ENCODE measurements around the gene PVALEF.

The PVALEF gene

DNA sequence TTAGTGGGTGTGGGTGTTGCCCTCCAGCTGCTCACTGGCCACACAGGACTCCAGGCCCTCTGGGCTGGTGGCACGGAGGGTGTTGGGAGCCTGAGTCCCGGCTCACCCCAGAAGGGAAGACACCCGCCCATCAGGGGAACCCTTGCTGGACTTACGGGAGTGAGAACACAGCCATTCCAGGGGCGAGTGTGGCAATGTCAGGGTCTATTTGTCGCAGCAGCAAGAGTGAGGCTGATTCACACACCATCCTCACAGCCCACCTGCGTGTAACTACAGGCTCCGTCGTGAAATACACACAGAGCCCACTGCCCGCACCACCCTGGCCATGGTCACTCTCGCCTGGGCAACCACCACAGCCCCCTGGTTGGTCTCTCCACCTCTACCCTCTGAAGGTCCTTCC is 18.5 kb downstream of the PVALEF start:
- no peak for DNase-seq
- no peak for ATAC-seq

DNA sequence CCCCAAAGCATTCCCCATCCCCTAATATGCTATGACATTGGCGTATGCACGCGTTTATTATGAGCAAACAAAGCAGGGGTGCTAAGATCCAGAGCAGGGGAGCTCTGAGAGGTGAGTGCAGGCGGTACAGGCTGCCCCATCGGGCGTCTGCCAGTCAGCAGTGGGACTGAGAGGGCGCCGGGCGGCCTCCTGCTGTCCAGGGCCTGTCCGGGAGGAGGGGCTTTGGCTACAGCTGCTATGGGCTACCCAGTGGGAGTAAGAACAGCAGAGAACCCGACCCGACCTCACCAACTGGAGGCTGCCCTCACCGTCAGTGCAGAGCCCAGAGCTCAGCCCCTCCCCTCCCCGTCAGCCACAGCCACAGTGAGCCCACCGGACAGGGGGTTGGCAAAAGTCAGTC is 19.2 kb downstream of the PVALEF start:
- ATAC-seq (no peak), DNase-seq (no peak)

DNA sequence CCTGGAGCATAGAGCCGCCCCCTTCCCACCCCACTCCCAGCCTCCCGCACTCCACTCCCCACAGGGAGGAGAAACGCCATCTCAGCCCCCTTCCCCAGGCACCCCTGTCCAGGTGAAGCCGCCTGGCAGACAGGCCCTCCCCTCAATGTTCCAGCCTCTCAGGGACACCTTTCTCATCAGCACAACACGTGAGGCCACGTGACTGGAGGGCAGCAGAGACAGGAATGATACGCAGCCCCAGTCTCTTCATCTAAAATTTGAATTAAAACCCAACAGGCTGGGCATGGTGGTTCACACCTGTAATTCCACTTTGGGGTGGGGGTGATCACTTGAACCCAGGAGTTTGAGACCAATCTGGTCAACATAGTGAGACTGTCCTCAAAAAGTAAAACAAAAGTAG is 20.9 kb downstream of the PVALEF start:
- DNase-seq (no peak), ATAC-seq (no peak)

DNA sequence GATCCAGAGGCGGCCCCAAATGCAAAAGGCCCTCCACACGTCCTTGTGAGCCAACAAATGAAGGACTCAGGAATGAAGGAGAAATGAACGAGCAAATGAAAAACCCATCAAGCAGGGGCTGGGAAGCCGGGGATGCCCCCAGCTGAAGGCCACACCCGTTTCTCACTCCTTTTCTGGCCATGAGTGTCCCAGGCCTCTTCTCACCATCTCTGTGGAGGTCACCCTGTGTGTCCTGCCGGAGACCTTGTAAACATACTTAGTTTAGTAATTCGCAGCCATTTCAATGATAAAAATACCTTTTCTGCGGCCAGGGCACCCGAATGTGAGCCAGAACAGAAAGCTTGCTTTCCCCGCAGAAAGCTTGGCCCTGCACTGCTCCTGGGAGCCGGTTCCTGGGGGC is 21.8 kb downstream of the PVALEF start:
- ATAC-seq = no peak
- DNase-seq = no peak

DNA sequence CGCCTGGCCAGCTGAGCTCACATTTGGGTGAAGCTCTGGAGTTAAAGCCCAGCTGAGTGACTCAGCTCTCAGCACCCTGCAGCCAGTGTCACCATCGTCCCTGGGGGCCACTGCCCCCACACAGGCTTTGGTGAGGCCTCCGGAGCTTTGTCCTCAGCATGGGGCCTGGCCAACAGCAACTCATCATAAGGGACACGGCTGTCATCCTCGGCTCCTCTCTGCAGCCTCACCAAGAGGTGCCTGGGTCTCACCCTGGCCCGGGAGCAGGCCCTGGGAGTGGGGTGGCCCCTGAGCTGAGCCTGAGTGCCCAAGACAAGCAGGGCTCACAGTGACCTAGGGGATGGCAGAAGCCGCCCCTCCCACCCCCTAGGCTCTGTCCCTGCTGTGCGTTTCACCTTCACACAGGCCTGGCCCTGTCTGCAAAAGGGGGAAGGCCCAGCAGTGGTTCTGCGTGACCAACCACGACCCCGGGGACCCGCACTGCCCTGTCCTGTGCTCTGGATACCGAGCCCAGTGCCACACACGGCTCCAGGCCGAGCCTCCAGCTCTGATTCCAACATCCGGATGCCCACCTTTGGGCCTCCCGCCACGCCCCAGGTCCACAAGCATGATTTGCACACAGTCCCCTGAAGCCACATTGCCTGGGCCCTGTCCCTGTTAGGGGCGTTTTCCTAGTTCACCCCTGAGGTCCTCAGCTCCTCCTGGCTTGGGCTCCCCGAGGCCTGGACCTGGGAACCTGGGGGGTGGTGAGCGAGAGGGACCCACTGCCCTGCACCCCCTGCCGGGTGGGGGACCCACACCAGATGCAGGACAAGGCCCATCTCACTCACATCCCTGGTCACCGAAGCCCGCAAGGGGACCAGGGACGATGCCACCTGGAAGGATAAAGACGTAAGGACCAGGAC is 22.5 kb downstream of the PVALEF start:
- DNase-seq (no peak), ATAC-seq (no peak)

DNA sequence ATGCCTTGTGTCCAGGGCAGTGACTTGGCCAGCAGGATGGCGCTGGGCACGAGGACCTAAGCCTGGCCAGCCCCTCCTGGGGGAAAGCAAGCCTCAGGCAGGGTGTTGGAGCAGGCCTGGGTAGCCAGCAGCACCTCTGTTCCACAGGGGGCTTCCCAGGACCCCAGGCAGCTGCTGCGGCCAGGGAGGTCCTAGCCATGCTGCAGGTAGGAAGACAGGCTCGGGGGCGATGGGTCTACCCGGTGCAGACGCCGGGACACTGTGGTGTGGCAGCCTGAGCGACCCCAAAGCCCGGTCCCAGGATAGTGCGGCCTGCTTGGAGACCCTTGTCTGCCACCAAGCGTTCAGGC is 23.2 kb downstream of the PVALEF start:
- DNase-seq (no peak), ATAC-seq (no peak)

DNA sequence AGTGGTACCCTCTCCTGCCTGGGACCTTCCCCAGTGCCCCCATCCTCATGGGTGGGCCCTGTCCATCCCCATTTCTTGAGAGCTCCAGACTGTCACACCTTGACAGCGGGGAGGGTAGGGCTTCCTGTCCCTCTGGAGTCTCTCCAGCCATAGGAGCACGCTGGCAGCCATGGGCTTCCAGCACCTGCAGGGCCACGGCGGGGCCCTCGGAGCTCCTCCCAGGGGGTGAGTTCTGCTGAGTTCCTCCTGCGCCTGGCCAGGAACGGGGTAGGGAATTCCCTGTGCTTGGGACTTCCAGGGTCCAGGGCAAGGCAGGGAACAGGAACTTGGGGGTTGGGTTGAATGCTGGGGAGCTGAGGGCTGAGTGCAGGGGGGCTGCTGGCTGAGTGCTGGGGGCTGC is 23.7 kb downstream of the PVALEF start:
- ATAC-seq (no peak), DNase-seq (no peak)

DNA sequence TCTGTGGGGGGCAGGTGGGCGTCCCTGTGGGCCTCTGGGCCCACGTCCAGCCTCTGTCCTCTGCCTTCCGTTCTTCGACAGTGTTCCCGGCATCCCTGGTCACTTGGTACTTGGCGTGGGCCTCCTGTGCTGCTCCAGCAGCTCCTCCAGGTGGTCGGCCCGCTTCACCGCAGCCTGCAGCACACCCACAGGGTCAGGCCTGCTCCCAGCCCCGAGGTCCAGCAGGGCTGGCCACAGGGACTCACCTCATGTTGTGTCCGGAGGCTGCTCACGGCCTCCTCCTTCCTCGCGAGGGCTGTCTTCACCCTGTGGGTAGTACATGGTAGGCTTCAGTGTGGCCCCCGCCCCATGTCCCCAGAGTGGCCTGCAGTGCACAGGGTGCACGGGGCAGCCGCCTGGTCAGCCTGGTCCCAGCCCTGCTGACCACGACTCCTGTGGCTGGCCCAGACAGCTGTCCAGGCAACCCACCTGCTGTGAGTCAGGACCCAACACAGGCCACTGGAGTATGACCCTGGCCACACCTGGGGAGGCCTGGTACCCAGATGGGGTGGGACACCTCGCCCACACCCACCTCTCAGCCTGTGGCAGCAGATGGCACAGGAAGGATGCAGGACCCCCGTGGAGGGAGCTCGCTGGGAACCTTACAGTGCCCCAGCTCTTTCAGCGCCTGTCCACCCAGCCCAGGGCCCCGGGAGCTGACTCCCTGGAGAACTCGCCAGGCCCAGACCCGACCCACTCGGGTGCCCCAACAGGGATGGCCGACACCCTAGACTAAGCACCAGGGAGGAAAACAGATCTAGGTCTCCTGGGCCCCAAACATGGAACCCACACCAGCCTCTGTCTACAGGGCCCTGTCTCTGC is 24.6 kb downstream of the PVALEF start:
- DNase-seq = no peak
- ATAC-seq = no peak

DNA sequence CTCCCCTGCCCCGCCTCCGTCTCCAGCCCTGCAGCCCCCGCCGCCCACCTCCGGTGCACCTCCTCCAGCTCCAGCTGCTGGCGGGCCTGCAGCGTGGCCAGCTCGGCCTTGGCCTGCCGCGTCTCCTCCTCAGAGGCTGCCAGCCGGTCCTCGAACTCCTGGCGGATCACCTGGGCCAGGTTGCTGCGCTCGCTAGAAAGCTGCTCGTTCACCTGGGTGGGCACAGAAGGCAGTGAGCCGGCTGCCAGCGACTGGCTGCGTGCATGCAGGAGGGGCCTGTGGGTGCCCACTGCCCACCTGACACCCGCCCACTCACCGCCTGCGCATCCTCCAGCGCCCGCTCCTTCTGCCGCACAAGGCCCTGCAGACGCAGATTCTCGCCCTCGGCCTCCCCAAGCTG is 25.3 kb downstream of the PVALEF start:
- no peak for DNase-seq
- no peak for ATAC-seq

DNA sequence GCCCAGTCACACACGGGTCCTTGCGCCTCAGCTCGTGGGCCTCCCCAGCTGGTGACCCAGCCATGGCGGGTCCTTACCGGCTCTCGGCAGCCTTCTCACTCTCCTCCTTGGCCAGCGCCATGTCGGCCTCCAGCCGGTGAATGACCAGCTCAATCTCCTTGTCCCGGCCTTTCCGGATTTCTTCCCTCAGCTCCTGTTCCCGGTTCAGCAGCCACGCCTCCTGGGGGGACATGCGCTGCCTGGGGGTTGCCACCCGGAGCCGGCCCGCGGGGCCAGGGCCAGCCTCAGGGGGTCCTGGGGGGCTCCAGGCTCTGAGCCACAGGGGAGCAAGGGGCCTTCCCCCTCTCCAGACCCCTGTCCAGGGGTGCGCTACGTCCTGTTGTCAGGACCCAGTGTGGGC is 25.8 kb downstream of the PVALEF start:
- ATAC-seq (no peak), DNase-seq (no peak)

DNA sequence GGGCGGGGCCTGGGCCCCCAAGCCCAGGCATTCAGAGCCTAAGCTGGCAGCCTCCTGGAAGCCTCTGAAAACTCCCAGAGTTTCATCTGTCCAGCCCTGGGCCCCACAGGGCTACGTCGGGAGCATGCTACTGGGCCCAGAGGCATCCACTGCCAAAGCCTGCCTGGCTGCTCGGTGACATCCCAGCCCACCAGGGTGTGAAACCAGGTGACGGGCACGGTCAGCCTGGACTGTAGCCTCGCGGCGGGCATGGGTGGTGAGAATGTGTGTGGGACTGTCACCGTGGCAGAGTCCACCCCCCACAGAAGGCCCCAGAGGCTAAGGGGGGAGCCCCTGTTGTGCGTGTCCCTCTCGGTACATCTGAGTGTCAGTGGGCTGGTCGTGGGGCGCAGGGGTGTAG is 26.3 kb downstream of the PVALEF start:
- no peak for ATAC-seq

DNA sequence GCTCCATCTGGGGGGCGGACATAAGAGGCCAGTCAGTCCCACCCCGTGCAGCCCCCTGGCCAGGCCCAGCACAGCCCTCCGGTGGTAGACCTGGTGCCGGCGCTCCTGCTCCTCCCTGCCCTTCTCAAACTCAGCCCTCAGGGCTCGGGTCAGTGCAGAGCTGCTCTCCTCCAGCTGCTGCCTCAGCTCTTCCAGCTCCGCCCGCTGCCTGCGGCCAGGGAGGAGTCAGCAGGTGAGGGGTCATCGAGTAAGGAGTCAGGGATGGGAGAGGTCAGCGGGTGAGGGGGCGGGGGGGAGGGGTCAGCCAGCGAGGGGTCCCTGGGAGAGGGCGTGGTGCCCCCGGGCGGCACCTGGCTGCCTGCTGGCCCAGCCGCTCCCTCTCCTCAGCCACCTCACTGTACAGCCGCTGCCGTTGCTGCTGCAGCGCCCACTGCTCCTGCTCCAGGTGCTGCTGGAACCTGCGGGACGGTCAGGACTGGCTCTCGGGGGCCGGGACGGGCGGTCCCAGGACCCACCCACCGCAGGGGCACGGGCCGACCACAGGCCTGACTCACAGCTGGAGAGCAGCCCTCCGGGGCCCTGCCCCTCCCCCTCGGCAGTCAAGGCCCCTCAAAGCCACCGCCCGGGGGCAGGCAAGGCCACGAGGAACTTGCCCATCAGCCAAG is 27.2 kb downstream of the PVALEF start:
- DNase-seq (no peak), ATAC-seq (no peak)

More for the DNA sequence above, 26.3 kb downstream of the PVALEF start:
- no peak for DNase-seq

DNA sequence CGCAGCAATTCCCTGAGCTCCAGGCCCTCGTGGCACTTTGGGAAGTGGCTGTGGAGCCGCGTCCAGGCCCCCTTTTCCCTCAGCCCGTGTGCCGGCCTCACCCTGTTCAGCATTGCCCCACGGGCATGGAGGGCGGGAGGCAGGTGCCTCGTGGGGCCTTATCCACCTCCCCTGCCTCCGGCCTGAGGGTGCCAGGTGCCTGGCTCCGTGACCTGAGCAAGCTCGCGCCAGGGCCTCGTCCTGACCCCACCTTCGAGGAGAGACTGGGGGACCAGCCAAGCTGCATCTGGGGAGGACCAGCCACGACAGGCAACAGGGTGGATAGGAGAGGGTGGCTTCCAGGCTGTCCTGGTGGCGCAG is 27.7 kb downstream of the PVALEF start:
- ATAC-seq (no peak), DNase-seq (no peak)

DNA sequence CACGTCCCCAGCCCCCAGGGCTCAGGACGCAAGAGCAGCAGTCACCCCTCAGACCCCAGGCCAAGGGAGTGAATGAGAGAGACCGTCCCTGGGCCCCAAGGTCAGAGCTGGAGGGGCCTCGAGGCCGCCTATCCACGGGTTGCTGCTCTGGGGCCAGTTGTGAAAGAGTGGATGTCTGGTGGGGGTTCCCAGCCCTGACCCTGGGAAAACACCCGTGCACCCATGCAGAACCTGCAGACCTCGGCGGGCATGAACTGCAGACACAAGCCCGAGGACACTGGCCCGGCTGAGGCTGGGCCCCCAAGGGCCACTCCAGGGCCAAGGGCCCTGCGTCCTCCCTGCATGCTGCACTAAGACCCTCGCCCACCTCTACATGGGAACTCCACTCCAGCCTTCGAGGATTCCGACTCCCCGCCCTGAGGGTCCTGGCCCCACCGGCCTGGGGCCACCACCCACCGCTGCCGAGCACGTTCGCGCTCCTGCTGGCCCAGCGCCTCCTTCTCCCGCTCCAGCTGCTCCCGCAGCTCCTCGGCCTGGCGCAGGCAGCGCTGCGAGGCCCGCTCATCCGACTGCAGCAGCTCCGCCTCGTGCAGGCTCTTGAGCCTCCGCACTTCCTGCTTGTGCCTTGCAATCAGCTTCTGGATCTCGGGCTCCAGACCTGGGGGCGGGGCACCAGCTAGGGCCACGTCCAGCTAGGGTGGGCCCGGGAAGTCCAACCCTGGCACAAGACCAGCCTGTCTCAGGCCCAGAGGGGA is 28.3 kb downstream of the PVALEF start:
- DNase-seq (no peak), ATAC-seq (no peak)

DNA sequence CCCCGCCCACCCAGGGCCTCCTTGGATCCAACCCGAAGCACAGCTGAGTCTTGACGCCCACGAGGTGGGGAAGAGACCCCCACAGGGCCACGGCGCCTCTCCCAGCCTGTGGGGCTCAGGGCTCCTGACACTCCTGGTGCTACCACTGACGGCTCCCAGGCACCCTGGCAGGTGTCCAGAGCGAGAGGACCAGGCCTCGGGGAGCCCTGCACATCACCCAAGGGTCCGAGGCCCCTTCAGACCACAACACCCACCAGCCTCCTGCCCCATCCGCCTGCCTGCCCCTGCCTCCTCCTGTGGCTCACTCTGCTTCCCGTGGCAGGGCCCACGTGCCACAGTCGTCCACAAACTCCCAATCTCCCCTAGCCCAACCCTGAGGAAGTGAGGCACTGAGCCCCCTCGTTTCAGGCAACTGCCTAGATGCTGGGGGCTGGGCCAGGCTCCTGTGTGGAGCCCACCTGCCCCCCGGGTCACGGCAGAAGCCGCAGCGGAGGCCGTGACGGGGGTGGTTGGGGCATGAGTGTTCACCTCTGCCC is 29.0 kb downstream of the PVALEF start:
- ATAC-seq (no peak), DNase-seq (no peak)

DNA sequence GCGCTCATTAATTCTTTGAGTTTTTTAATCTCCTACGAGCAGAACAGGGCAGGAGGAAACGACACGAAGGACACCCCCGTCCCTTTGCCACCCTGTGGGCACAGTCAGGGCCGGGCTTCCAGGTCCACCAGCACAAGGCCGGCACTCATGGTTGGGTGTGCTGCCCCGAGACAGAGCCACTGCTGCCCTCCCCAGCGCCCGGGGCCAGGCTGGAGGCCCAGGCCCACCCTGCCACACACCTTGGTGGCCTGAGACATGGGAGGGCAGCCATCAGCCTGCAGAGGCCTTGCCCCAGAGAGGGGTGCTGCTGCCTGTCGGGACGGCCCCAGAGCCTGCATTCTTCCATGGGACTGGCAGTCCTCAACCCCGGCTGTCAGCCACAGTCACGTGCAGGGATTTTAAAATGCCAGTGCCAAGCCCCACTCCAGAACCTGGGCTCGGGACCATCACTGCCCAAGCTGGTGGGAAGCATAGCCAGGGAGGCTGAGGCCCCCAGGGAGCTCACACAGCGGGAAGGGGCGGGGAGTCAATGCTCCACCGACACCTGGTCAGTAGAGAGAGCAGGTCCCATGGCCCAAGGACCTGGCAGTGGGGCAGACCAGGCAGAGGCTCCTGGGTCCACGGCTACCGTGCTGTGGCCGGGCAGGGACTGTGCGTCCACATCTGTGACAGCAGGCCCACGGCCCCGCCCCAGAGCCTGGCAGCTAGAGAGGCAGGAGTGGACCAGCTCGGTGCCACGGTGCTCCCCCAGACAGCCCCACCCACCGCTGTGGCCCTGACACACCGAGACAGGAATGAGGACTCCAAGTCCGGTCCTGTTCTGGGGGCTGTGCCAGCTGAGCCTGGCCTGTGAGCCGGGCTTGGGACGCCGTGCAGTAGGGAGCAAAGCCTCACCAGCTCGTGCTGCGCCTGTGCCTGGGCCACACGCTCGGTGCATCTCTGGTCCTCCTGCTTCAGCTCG is 29.9 kb downstream of the PVALEF start:
- DNase-seq (no peak), ATAC-seq (no peak)

DNA sequence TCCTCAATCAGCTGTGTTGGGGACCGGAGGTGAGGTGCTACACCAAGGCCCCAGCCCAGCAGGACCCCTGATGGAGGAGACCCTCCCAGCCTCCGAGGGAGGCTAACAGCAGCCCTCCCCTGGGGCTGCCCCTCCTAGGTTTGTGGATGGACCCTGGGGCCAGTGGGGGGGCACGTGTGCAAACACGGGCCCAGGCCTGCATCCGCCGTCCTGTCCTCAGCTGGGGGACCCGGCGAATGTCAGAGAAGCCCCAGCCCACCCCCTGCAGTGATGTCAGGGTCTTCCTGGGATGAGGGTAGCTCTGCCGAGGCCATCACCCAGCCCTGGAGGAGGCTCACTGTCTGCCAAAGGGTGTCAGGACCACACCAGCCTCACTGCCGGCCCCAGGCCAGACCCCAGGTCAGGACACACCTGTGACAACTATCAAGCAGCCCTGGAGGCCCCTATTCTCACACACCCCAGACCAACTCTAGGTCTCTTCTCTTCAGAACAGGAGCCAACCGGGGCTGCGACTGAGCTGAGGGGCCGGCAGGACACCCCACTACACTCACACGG is 30.7 kb downstream of the PVALEF start:
- ATAC-seq (no peak), DNase-seq (no peak)

DNA sequence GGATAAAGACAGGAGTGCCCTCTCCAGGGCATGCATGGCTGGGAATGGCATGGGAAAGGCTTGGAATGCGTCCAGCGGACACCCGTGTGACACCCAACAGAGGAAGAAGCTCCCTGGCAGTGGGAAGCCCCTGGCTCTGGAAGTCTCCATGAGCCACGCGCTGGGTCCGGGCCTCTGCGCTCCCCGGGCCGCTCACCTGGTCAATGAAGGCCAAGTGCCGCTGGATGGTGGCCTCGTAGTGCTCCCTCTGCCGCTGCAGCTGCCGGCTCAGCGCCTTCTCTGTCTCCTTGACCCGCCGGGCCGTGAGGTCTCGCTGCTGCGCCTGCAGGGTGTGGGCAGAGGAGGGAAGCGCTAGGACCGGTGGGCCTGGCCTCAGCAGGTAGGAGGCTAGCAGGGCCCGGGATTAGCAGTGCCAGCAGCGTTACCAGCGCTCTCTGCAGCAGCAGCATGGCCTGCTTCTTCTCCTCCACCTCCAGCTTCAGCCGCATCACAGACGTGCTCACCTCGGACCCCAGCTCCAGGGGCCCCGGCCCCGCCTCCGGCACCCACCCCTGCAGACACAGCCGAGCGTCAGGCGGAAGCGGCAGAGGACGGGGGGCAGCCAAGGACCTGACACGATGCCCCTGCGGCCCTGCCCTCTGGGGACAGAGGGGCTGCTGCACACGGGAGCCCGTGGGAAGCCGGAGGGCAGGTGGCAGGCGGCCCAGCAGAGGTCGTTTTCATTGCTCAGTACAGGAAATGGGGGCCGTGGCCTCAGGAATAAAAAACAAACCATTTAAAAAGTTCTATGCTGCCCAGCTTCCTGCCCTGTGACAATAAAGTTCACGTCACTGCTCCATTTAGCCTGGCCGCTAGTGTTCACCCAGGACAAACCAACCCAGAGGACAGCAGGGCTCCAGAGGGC is 31.4 kb downstream of the PVALEF start:
- DNase-seq = no peak
- no peak for ATAC-seq

DNA sequence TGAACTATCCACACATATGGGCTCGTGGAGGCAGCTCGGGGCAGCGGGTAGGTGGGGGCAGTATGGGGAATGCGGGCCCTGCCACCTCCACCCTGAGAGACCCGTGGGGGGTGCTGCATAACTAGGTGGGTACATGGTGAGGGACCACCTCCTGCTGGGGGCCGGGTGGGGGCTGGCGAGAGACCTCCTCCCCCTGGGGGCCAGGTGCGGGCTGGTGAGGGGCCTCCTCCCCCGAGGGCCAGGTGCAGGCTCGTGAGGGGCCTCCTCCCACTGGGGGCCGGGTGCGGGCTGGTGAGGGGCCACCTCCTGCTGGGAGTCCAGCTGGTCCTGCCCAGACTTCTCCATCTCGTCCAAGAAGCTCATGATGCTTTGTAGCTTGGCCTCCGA is 32.1 kb downstream of the PVALEF start:
- ATAC-seq (no peak), DNase-seq (no peak)

Measured in stimulated activated naive CD8-positive, alpha-beta T cell treated with anti-CD3 and anti-CD28 coated beads, Interleukin-15, Interleukin-2, amounts not matched to agents 100 U/mL and 50 U/mL, for 24 hours (primary cell).